ENCODE data around the gene PRKAG2. TPM values are rescaled to one million over a fixed set of nuclear protein-coding genes. Genes with fewer than 3 reads are reported as not detected.

PRKAG2 gene
- total and polyA plus RNA-seq, 2 of the 13 experiments (the other 11 are each of a cell fraction or from before 2014, with no cell fraction given), result 0.90 to 1.3 TPM

DNA sequence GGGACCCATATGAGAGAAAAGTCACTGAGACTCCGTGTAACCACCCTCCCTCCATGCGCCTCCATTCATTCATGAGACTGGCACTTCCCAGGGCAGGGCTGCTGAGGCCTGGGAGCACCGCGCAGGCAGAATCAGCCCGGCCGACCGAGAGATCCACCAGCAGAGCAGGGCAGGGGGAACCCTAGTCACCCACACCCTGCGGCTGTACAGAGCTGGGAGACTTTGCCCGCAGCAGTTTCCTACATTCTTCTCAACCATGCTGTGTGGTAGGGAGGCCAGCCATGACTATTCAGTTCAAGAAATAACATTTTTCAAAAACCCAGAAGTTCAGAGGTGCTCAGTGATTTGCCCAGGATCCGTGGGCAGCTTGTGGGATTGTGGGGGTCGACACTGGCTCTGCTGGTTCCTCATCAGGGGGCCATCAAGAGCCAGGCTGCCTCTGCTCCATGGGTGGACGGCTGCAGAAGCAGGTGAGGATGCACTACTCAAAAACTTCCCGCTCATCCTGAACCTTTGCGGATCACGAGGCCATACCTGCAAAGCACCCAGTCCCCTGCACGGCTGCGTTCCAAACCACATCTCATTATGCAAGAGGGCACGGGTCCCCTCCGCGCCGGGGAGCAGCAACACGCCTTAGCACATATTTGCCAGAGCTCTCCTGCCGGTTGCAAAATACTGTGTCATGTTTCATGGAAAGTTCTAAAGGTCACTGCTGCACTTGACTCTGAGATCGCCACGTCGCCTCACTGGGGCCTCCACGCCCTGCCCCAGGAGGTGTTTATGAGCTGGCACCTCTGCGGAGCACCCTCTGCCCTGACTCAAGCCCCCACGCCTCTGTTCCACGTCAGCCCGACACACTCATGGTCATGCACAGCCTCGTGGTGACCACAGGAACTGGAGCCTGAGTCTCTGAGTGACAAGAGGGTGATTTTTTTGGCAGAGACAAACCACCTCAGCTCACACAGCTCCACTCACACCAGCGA is 132.0 kb downstream of the PRKAG2 start (continued):
- TF ChIP-seq RARA (CRISPR knock-in tag; IDR thresholded peaks at IDR 0.05) (peak; percentile 97), CCAR2 (optimal IDR thresholded peaks at IDR 0.05; ENCODE audit: low read depth, low read length) (no peak), HDAC6 (IDR thresholded peaks at IDR 0.05; ENCODE audit: low read depth, low read length) (no peak), ZNF547 (CRISPR knock-in tag; IDR thresholded peaks at IDR 0.05) (peak; percentile 50; the same call in 1 of the 2 replicates), CBX2 (IDR thresholded peaks at IDR 0.05; ENCODE audit: low read depth, low read length) (no peak), CBX2 (CRISPR knock-in tag; IDR thresholded peaks at IDR 0.05; ENCODE audit: low read depth) (peak; percentile 97; the same call in 1 of the 2 replicates), ZSCAN29 (CRISPR knock-in tag; conservative IDR thresholded peaks at IDR 0.05) (peak; percentile 83), SPEN (CRISPR knock-in tag; IDR thresholded peaks at IDR 0.05; ENCODE audit: low read depth) (peak; percentile 71), NR2F2 (IDR thresholded peaks at IDR 0.05; ENCODE audit: borderline replicate concordance, low read depth) (peak; percentile 88), ELF1 (CRISPR knock-in tag; IDR thresholded peaks at IDR 0.05) (peak; percentile 34; the same call in 1 of the 2 replicates), AGO2 (optimal IDR thresholded peaks at IDR 0.05; ENCODE audit: low read depth, low read length) (no peak), KDM6A (CRISPR knock-in tag; IDR thresholded peaks at IDR 0.05; ENCODE audit: low read depth) (peak; percentile 86), NCOA2 (CRISPR knock-in tag; IDR thresholded peaks at IDR 0.05) (peak; percentile 83), ZNF460 (CRISPR knock-in tag; IDR thresholded peaks at IDR 0.05; ENCODE audit: borderline replicate concordance) (no peak; the same call in 1 of the 2 replicates), SRF (IDR thresholded peaks at IDR 0.05; ENCODE audit: low read depth, low read length) (no peak), AHR (CRISPR knock-in tag; IDR thresholded peaks at IDR 0.05) (peak; percentile 77; the same call in 1 of the 2 replicates), SOX5 (CRISPR knock-in tag; IDR thresholded peaks at IDR 0.05; ENCODE audit: borderline replicate concordance) (peak; percentile 87), ZNF780A (CRISPR knock-in tag; IDR thresholded peaks at IDR 0.05) (no peak), TBP (CRISPR knock-in tag; IDR thresholded peaks at IDR 0.05) (no peak), SNRNP70 (IDR thresholded peaks at IDR 0.05; ENCODE audit: low read depth, low read length) (no peak), KDM1A (CRISPR knock-in tag; IDR thresholded peaks at IDR 0.05) (peak; percentile 78; the same call in 1 of the 2 replicates), MIER3 (CRISPR knock-in tag; IDR thresholded peaks at IDR 0.05; ENCODE audit: borderline replicate concordance) (peak; percentile 98)
- TF ChIP-seq, protein P1, sequence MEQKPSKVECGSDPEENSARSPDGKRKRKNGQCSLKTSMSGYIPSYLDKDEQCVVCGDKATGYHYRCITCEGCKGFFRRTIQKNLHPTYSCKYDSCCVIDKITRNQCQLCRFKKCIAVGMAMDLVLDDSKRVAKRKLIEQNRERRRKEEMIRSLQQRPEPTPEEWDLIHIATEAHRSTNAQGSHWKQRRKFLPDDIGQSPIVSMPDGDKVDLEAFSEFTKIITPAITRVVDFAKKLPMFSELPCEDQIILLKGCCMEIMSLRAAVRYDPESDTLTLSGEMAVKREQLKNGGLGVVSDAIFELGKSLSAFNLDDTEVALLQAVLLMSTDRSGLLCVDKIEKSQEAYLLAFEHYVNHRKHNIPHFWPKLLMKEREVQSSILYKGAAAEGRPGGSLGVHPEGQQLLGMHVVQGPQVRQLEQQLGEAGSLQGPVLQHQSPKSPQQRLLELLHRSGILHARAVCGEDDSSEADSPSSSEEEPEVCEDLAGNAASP (CRISPR knock-in tag; IDR thresholded peaks at IDR 0.05; ENCODE audit: borderline replicate concordance), result peak; percentile 53
- TF ChIP-seq, protein P2, sequence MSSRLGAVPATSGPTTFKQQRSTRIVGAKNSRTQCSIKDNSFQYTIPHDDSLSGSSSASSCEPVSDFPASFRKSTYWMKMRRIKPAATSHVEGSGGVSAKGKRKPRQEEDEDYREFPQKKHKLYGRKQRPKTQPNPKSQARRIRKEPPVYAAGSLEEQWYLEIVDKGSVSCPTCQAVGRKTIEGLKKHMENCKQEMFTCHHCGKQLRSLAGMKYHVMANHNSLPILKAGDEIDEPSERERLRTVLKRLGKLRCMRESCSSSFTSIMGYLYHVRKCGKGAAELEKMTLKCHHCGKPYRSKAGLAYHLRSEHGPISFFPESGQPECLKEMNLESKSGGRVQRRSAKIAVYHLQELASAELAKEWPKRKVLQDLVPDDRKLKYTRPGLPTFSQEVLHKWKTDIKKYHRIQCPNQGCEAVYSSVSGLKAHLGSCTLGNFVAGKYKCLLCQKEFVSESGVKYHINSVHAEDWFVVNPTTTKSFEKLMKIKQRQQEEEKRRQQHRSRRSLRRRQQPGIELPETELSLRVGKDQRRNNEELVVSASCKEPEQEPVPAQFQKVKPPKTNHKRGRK (CRISPR knock-in tag; IDR thresholded peaks at IDR 0.05), result 0 out of 2 replicates have a peak, but pooled peaks have one; percentile 23
- TF ChIP-seq, protein P3, sequence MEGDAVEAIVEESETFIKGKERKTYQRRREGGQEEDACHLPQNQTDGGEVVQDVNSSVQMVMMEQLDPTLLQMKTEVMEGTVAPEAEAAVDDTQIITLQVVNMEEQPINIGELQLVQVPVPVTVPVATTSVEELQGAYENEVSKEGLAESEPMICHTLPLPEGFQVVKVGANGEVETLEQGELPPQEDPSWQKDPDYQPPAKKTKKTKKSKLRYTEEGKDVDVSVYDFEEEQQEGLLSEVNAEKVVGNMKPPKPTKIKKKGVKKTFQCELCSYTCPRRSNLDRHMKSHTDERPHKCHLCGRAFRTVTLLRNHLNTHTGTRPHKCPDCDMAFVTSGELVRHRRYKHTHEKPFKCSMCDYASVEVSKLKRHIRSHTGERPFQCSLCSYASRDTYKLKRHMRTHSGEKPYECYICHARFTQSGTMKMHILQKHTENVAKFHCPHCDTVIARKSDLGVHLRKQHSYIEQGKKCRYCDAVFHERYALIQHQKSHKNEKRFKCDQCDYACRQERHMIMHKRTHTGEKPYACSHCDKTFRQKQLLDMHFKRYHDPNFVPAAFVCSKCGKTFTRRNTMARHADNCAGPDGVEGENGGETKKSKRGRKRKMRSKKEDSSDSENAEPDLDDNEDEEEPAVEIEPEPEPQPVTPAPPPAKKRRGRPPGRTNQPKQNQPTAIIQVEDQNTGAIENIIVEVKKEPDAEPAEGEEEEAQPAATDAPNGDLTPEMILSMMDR (CRISPR knock-in tag; IDR thresholded peaks at IDR 0.05), result peak; percentile 54
